LNCAP (cell line): ENCODE measurements around the gene CHST12.

ENCODE experiments used
- TF ChIP-seq, protein P1 (sequence below): fragments of 450-650 bp; IDR thresholded peaks from 2 replicates; pipeline ENCODE4 v1.5.1; 2017; ENCODE audit warnings: mild to moderate bottlenecking

Gene CHST12

DNA sequence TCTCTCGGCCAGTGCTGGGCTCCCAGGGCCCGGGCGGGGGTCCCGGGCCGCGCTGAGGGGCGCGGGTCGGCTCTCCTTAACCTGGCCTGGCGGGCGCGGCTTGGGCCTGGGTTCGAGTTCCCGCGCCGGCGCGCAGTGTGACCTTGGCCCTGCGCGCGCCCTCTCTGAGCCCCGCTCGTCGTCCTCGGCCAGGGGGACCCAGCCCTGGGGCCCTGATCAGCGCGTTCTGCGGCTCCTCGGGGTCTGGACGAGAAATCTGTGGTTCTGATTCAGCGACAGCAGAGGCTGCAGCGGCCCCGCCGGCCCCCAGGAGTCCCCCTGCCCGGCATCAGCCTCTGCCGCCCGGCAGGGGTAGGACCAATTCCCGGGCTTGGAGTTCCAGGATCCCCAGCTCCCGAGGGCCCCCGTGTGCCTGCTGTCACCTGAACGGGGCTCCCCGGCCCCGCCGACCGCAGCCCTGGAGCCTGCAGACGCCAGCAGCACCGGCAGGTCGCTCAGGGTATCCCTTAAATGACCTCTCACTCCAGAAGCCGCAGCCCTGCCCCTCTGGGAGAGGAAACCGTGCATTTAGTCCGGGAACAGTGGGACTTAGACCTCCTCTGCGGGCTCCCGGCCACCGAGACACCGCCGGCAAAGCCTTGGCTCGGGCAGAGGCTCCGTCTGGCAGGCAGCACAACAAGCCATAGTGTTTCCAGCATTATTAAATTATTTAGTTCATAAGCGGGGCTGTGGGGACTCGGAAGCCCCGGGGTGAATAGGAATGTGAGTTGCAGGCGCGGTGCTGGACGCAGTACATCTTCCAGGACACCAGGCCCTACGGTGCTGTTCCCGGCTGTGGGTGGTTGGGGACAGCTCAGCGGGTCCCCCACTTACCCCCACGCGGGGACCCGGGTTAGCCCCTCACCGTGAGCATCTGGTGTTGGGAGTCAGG lies 572 bp downstream of the CHST12 start:
- TF ChIP-seq, protein P1, sequence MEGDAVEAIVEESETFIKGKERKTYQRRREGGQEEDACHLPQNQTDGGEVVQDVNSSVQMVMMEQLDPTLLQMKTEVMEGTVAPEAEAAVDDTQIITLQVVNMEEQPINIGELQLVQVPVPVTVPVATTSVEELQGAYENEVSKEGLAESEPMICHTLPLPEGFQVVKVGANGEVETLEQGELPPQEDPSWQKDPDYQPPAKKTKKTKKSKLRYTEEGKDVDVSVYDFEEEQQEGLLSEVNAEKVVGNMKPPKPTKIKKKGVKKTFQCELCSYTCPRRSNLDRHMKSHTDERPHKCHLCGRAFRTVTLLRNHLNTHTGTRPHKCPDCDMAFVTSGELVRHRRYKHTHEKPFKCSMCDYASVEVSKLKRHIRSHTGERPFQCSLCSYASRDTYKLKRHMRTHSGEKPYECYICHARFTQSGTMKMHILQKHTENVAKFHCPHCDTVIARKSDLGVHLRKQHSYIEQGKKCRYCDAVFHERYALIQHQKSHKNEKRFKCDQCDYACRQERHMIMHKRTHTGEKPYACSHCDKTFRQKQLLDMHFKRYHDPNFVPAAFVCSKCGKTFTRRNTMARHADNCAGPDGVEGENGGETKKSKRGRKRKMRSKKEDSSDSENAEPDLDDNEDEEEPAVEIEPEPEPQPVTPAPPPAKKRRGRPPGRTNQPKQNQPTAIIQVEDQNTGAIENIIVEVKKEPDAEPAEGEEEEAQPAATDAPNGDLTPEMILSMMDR, result no peak

DNA sequence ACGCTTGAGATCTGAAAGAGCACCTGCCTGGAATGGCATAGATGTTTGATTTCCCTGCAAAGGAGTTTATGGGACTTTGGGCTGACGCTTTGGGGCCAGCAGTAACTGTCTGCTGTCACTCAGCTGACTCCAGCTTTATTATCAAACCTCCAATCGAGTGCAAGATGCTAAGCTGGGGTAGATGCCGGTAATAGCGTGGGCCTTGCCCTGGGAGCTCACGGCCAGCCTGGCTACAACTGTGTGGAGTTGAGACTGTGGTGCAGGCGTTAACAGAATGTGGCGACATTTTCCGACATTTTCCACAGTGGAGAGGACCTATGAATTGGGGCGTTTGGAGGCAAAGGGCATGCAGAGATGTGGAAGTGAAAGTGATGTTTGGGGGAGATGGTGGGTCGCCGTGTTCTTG lies 1.3 kb downstream of the CHST12 start:
- TF ChIP-seq, protein P1, result no peak

DNA sequence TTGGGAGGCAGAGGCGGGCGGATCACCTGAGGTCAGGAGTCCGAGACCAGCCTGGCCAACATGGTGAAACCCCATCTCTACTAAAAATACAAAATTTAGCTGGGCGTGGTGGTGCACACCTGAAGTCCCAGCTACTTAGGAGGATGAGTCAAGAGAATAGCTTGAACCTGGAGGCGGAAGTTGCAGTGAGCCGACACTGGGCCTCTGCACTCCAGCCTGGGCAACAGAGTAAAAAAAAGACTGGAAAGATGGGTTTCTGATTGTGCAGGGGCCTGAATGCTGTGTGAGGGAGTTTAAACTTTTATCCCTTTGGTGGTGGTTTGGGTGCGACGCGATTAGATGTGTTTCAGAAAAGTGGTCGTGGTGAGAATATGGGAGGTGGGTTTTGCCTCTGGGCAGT lies 1.8 kb downstream of the CHST12 start:
- TF ChIP-seq, protein P1, result no peak

DNA sequence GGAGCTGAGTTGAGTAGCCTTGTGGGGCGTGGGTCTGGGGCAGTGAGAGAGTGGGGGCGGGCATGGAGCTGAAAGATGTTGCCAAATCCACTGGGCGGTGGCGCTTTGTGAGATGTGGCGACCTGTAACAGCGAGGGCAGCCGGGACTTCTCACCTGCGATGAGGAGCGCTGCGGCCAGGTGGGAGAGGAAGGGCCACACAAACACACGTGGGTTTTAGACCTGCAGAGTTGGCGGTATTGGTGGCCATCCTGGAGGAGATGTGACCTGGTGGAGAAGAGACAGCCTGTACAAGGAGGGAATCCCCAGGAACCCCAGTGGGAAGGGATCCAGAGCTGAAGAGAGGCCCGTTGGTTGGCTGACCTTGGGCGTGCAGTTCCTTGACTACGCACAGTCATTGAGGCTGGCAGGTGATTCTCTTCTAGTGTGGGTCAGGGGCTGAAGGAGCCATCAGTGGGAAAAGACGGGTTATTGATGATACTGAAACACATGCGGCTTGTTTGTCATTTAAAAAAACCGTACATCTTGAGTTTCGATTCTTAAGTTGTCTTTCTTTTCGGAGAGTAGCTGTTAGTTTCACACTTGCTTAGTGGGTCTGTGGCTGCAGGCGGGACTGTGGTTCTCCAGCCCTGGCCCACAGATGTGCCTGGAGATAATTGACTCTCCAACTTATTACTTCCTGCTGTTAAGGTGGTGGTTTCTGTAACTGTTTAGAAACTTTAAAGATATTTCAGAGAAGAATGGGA lies 2.4 kb downstream of the CHST12 start:
- TF ChIP-seq, protein P1, result no peak

DNA sequence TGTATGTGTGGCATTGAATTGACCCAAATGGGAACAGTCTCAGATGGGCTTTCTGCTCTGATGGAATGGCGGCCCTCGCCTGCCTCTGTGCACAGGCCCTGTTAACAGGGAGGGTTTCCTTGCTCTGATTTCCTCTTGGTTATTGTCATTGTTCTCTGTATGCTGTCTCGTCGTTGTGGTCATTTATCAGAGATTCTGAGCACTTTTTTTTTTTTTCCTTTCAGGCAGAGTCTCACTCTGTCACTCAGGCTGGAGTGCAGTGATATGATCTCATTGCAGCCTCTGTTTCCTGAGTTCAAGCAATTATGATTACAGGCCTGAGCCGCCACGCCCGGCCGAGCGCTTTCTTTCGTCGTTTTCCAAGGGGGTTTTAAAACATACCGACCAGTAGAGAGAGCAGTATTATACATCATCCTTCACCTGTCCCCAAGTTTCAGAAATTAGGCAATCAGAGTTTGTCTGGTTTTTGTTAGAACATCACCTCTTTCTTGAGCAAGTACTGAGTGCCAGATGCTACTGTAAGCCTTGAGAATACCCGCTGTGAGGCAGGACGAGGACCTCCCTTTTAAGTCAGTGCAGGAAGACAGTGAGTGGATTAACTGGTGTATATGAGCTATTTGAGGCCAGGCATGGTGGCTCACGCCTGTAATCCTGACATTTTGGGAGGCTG lies 6.5 kb downstream of the CHST12 start:
- TF ChIP-seq, protein P1, result no peak

DNA sequence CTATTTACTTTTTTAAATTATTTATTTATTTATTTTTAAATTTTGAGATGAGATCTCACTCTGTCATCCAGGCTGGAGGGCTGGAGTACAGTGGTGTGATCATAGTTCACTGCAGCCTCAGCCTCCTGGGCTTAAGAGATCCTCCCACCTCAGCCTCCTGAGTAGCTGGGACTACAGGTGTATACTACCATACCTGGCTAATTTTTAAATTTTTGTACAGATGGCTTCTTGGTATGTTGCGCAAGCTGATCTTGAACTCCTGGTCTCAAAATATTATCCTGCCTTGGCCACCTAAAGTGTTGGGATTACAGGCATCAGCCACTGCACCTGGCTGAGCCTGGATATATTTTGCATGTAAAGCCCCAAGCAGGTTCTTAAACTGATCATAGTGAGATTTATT lies 7.6 kb downstream of the CHST12 start:
- TF ChIP-seq, protein P1, result no peak

DNA sequence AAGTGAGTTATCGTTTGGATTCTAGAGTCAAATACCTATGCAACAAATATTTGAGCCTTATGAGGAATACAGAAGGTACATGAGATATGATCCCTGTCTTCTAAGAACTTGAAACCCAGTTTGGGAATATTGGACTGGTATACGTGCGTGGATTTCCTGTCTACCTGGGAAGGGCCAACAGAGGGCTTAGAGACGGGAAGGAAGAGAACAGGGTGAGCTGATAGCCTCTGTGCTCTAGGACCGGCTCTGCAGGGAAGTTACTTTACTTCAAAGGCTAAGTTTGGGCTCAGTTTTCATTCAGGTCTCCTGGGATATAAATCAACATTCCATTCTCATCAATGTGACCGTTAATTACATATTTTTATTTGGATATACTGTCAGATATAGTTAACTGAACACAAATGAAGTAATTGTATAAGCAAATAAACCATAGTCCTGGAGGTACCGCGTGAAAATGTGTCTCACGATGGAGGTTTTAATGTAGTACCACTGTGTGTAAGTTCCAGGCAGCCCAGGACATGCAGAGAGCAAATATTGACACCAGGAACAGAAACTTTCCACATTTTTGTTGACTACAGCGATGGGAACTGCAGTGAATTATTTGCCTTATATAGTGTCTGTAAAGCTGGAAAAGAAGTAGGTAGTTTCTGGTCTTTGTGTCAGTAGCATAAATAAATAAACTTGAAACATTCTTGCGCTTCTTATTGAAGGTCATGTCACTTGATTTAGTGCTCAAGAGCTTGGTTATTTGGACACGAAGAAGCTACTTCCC lies 8.6 kb downstream of the CHST12 start:
- TF ChIP-seq, protein P1, result no peak
